Sigmoid colon (tissue), 7 donors: ENCODE measurements around the gene PROB1. TPM values are rescaled to one million over a fixed set of nuclear protein-coding genes. Genes with fewer than 3 reads are reported as not detected.

Experiments used
- DNase-seq: peaks from one replicate; pipeline ENCODE4 v3.0.0-alpha.2; 2019
- H3K27ac ChIP-seq, 4 donors: fragments of 200-600 bp; sonication (generic); one replicate each; pipeline ENCODE4 v1.5.1; 2016 to 2019; ENCODE audit warnings: mild to moderate bottlenecking in 1 of 4
- H3K27me3 ChIP-seq, 3 donors: fragments of 200-600 bp; sonication (generic); one replicate each; pipeline ENCODE4 v1.5.1; 2019; ENCODE audit warnings: mild to moderate bottlenecking in 1 of 3
- H3K36me3 ChIP-seq, 4 donors: fragments of 200-600 bp; sonication (generic); one replicate each; pipeline ENCODE4 v1.5.1; 2016 to 2019
- H3K4me1 ChIP-seq, 4 donors: fragments of 200-600 bp; sonication (generic); one replicate each; pipeline ENCODE4 v1.5.1; 2017 to 2019
- H3K4me3 ChIP-seq, 4 donors: fragments of 200-600 bp; sonication (generic); one replicate each; pipeline ENCODE4 v1.5.1; 2017 to 2019; ENCODE audit warnings: mild to moderate bottlenecking in 2 of 4, moderate library complexity in 1 of 4
- H3K9me3 ChIP-seq, 4 donors: fragments of 200-600 bp in 3 of 4; sonication (generic) in 3 of 4; one replicate each; pipeline versions ENCODE4 v1.5.1 to v1.6.1; 2013 to 2019
- EP300 ChIP-seq, 4 donors: sonication (generic); formaldehyde crosslinking; IDR thresholded peaks; one replicate each; pipeline ENCODE4 v1.6.1; 2017; ENCODE audit warnings: antibody characterized with exemption in 4 of 4
- POLR2A ChIP-seq, 2 donors: fragments of 450-650 bp; IDR thresholded peaks; one replicate each; pipeline ENCODE4 v1.6.1; 2016; ENCODE audit warnings: antibody characterized with exemption in 2 of 2, mild to moderate bottlenecking in 2 of 2, moderate library complexity in 2 of 2
- POLR2AphosphoS5 ChIP-seq, 4 donors: sonication (generic); formaldehyde crosslinking; IDR thresholded peaks; one replicate each; pipeline ENCODE4 v1.6.1; 2017; ENCODE audit warnings: antibody characterized with exemption in 4 of 4
- WGBS, 2 donors: extraction: QIAGEN DNeasy Blood & Tissue Kit; methylation state at CpG; one replicate each; pipeline ENCODE4 v1.1.7; 2013; 5-methylcytosine and 5-hydroxymethylcytosine counted together
- intact Hi-C: fragments of 100-400 bp; cut with DNase I; formaldehyde crosslinking; loops from one replicate; pipeline ENCODE4 v1.15.1; 2023
- polyA plus RNA-seq, 3 donors: library from polyadenylated mRNA; stranded (reverse); fragments of 200-250 nt; gene quantifications; one replicate each; pipeline ENCODE4 v1.2.3, GENCODE V29; 2013
- total RNA-seq, 4 donors: library from RNA; depleted of rRNA; stranded (reverse); fragments of >200 nt; gene quantifications; one replicate each; pipeline ENCODE4 v1.1.0, GENCODE V29; 2016
- TF ChIP-seq, protein P1 (sequence below), 4 experiments: fragments of 450-650 bp in 3 of 4; fragments of 200-600 bp in 1 of 4; IDR thresholded peaks; one replicate each; pipeline ENCODE4 v1.5.1; 2016 to 2019; ENCODE audit warnings: antibody characterized with exemption in 4 of 4, mild to moderate bottlenecking in 3 of 4, moderate library complexity in 2 of 4
- donor health status: healthy with polysubstance abuse.
- donor health status: Bipolar disorder and iron deficiency.
- donor health status: healthy.

The PROB1 gene
- total and polyA plus RNA-seq, 7 donors: under 0.01 to 1.8 (median 0.36) TPM

DNA sequence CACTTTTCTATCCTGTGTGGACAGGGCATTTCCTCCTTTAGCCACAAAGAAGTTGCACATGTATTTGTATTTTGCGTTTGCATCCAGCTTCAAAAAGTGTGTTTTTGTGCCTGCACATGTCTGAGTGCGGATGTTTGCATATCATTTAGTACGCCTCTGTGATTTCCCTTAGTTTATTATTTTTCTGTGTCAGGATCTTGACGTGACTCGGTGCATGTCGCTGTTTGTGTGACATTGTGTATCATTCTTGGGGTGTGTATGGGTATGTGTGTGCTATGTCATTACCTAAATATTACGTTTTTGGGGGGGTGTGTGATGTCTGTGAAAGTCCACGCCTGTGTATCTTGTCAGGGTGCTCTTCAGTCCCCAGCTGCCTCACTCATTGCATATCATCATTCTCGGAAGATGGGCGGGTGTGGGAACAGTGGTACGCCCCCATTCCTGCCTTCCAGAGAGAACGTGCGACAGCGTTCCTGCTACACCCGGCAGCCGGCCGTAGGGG lies 53.7 kb downstream of the PROB1 start:
- Histone ChIP-seq H3K4me1 (peaks cover 0 to 40% (median 26%) of the 10 kb centered on the region in 4 donors), H3K27ac (peak overlapping the region; percentile 93 to 98 (median 96)), H3K36me3 (no peaks in the 10 kb centered on the region), H3K9me3 (no peaks in the 10 kb centered on the region), H3K4me3 (peak overlapping the region; percentile 65 to 91 (median 84)), H3K27me3 (no peaks in the 10 kb centered on the region)
- intact Hi-C loops: loop anchor here (2.0 to 5.0 kb wide), 2 partner anchors 46 to 61 kb away; partner anchors contain the start of gene SPATA24
- DNase-seq: no peak
- TF ChIP-seq POLR2AphosphoS5 (IDR thresholded peaks at IDR 0.05) (no peak), EP300 (IDR thresholded peaks at IDR 0.05) (no peak), POLR2A (IDR thresholded peaks at IDR 0.05) (no peak)
- TF ChIP-seq, protein P1, sequence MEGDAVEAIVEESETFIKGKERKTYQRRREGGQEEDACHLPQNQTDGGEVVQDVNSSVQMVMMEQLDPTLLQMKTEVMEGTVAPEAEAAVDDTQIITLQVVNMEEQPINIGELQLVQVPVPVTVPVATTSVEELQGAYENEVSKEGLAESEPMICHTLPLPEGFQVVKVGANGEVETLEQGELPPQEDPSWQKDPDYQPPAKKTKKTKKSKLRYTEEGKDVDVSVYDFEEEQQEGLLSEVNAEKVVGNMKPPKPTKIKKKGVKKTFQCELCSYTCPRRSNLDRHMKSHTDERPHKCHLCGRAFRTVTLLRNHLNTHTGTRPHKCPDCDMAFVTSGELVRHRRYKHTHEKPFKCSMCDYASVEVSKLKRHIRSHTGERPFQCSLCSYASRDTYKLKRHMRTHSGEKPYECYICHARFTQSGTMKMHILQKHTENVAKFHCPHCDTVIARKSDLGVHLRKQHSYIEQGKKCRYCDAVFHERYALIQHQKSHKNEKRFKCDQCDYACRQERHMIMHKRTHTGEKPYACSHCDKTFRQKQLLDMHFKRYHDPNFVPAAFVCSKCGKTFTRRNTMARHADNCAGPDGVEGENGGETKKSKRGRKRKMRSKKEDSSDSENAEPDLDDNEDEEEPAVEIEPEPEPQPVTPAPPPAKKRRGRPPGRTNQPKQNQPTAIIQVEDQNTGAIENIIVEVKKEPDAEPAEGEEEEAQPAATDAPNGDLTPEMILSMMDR (IDR thresholded peaks at IDR 0.05): no peak
- WGBS, 2 donors: 1 to 3% methylated on average over 17 of the region's 17 CpGs

Other genes with a start within 250 kb of the PROB1 start
- gene SIL1, start 196.7 kb downstream of the PROB1 start, total RNA-seq: 10 to 100 TPM; 23.2 to 39.2 (median 34.9) TPM
- 10 to 100 TPM in 2 of 3 donors, 1 to 10 TPM in 1; 7.8 to 60.8 (median 17.3) TPM for gene SIL1, start 196.7 kb downstream of the PROB1 start, polyA plus RNA-seq
- gene MATR3, start 101.4 kb downstream of the PROB1 start, total RNA-seq: 100 to 1,000 TPM; 194 to 272 (median 228) TPM
- 100 to 1,000 TPM in 1 of 3 donors, 10 to 100 TPM in 2; 60.8 to 114 (median 66.1) TPM for gene MATR3, start 101.4 kb downstream of the PROB1 start, polyA plus RNA-seq
- 100 to 1,000 TPM in 2 of 4 donors, 10 to 100 TPM in 2; 96.5 to 146 (median 109) TPM for gene PAIP2, start 53.2 kb downstream of the PROB1 start, total RNA-seq
- gene PAIP2, start 53.2 kb downstream of the PROB1 start, polyA plus RNA-seq: 100 to 1,000 TPM in 1 of 3 donors, 10 to 100 TPM in 2; 70.7 to 104 (median 78.7) TPM
- not detected for gene SLC23A1, start 11.8 kb downstream of the PROB1 start, total RNA-seq
- 1 to 10 TPM in 2 of 3 donors, under 1 TPM in 1; 0.60 to 2.1 (median 1.7) TPM for gene SLC23A1, start 11.8 kb downstream of the PROB1 start, polyA plus RNA-seq
- 1 to 10 TPM in 1 of 4 donors, not detected in 3; 2.2 TPM for gene MZB1, start 5.2 kb downstream of the PROB1 start, total RNA-seq
- gene MZB1, start 5.2 kb downstream of the PROB1 start, polyA plus RNA-seq: 10 to 100 TPM in 1 of 3 donors, 1 to 10 TPM in 2; 2.4 to 29.2 (median 3.9) TPM
- 1 to 10 TPM; 1.4 to 7.9 (median 2.0) TPM for gene SPATA24, start 9.0 kb upstream of the PROB1 start, total RNA-seq
- 1 to 10 TPM; 7.3 to 9.0 (median 7.9) TPM for gene SPATA24, start 9.0 kb upstream of the PROB1 start, polyA plus RNA-seq
- gene DNAJC18, start 44.4 kb upstream of the PROB1 start, total RNA-seq: 10 to 100 TPM in 2 of 4 donors, 1 to 10 TPM in 2; 6.8 to 12.5 (median 10.0) TPM
- 1 to 10 TPM; 1.2 to 2.8 (median 1.8) TPM for gene DNAJC18, start 44.4 kb upstream of the PROB1 start, polyA plus RNA-seq
- 10 to 100 TPM in 3 of 4 donors, 1 to 10 TPM in 1; 6.1 to 16.6 (median 15.6) TPM for gene ECSCR, start 67.6 kb upstream of the PROB1 start, total RNA-seq
- 10 to 100 TPM in 2 of 3 donors, 1 to 10 TPM in 1; 2.5 to 13.7 (median 11.4) TPM for gene ECSCR, start 67.6 kb upstream of the PROB1 start, polyA plus RNA-seq
- gene SMIM33, start 75.9 kb upstream of the PROB1 start, total RNA-seq: not detected
- 1 to 10 TPM; 4.7 to 5.1 (median 4.8) TPM for gene SMIM33, start 75.9 kb upstream of the PROB1 start, polyA plus RNA-seq
- 10 to 100 TPM; 14.6 to 53.8 (median 22.7) TPM for gene STING1, start 87.7 kb upstream of the PROB1 start, total RNA-seq
- 10 to 100 TPM in 1 of 3 donors, 1 to 10 TPM in 2; 5.5 to 63.5 (median 8.4) TPM for gene STING1, start 87.7 kb upstream of the PROB1 start, polyA plus RNA-seq
- gene UBE2D2, start 166.2 kb upstream of the PROB1 start, total RNA-seq: 10 to 100 TPM; 61.5 to 93.0 (median 69.7) TPM
- 100 to 1,000 TPM; 113 to 177 (median 146) TPM for gene UBE2D2, start 166.2 kb upstream of the PROB1 start, polyA plus RNA-seq